Activated CD4-positive, alpha-beta T cell treated with anti-CD3 and anti-CD28 coated beads for 48 hours (primary cell): Measurements from ENCODE around the gene NUP107.
A peak's percentile ranks its signal among the peaks of the same experiment; 100 is the strongest.

ENCODE experiments used
- DNase-seq: peaks from one replicate; pipeline ENCODE4 v3.0.0-alpha.2; 2020

Gene NUP107

GRCh38 chr12:68743356-68743755, 56.6 kb downstream of the NUP107 start:
- DNase-seq, result no peak

DNA sequence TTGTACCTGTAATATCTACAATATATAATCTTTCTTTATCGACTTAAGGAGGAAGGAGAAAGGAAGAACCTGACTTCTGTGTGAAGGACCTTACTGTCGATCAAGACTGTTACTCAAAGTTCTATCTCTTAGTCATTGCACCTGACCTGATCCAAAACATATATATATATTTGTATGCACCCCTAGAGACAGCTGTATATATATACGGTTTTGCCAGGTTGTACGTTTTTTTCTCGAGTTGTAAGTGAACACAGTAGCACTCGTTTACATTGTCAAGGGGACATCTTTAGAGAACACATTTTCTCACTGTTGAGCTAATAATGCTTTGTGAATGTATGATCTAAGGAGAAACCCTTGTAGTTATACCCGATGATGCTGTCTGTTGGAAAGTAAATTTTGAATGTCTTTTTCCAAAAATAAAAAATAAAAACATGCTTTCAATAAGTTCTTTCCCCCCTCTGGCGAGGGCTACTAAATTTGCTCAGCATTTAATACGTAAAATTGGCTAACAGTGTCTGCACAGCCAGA, 58.7 kb downstream of the NUP107 start:
- DNase-seq, result no peak

DNA sequence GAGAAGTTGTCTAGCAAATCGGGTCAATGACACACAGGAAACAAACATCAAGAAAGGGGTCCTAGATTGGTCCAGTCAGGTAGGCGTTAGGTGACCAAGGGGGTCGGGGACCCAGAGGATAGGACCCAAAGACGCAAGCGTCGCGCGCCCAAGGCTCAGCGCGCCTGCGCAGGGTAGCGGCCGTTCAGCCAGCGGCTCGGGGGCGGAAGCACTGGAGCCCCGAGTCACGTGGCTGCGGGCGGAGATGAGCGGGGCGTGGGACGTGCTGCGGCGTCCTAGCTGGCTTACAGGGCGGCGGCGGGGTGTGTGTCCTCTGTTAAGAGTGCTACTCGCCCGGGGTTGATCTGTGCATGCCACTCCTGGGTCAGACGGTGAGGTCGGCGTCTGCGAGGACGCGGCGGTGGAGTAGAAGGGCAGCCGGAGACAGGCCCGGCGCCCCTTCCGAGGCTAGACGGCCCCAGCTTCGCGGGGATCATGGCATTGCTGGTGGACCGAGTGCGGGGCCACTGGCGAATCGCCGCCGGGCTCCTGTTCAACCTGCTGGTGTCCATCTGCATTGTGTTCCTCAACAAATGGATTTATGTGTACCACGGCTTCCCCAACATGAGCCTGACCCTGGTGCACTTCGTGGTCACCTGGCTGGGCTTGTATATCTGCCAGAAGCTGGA, 59.3 kb downstream of the NUP107 start, which contains the start of gene SLC35E3:
Gene SLC35E3 (plus strand): TSS at position 273 of the 668 bp plus-strand sequence. CDS start 202 bp downstream, at position 475.
- DNase-seq, result peak; percentile 95

- peak; percentile 39 for DNase-seq
These were observed 59.9 kb downstream of the NUP107 start for GRCh38 chr12:68746572-68747180.

GRCh38 chr12:68749443-68749842, 62.7 kb downstream of the NUP107 start:
- no peak for DNase-seq

- DNase-seq, result no peak
These were observed 63.1 kb downstream of the NUP107 start for GRCh38 chr12:68749861-68750260.

DNA sequence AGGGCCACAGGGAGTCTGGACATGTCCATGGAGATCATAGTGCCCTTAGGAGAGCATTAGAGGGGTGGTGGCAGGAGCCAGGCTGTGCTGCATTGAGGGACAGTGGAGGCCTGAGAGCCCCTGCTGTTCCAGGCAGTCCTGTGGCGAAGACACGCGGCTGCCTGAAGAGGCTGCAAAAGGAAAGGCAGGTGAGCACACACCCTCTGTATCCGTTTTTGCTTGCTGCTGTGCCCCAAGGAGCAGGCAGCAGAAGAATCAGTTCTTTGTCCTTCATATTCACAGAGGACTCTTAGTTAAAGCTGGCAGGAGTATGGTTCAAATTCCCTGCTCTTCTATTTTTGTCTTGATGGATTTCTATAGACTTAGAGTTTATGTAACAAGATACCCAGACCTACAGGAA, 63.7 kb downstream of the NUP107 start:
- no peak for DNase-seq

- DNase-seq, result no peak
These were observed 68.9 kb downstream of the NUP107 start for GRCh38 chr12:68755536-68756243.

GRCh38 chr12:68759852-68760251, 73.1 kb downstream of the NUP107 start:
- no peak for DNase-seq

- no peak for DNase-seq
These were observed 74.1 kb downstream of the NUP107 start for GRCh38 chr12:68760806-68761441.

DNA sequence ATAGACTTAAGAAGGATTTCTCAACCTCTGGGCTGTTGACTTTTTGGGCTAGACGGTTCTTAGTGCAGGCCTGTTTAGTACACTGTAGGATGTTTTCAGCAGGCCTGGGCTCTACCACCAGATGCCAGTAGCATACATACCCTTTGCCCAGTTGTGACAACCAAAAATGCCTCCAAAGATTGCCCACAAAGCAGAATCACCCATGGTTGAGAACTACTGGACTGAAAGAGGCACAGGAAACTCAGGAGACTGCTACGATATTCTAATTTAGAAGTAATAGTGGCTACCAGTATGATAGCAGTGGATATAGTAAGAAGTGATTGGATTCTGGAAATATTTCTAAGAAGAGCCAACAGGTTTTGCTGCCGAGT, 74.6 kb downstream of the NUP107 start:
- DNase-seq, result no peak

- DNase-seq, result no peak
These were observed 75.3 kb downstream of the NUP107 start for GRCh38 chr12:68761901-68762630.

- no peak for DNase-seq
These were observed 75.9 kb downstream of the NUP107 start for GRCh38 chr12:68762691-68763090.

DNA sequence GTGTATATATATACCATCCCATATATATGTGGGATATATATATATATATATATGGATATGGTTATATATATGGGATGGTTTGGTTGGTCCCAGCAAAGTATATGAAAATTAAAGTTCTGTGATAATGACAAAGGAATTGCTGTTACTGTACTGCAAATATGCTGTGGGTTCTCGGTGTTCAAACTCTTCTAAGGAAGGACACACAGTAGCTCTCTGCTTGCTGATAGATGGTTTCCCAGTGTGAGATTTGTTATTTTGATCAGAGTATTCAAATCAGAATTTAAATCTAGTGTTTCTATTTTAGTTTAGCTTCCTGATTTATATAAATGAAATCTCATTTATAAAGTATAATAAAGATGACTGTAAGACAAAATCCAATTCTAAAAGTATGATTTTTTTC, 78.9 kb downstream of the NUP107 start:
- no peak for DNase-seq

DNA sequence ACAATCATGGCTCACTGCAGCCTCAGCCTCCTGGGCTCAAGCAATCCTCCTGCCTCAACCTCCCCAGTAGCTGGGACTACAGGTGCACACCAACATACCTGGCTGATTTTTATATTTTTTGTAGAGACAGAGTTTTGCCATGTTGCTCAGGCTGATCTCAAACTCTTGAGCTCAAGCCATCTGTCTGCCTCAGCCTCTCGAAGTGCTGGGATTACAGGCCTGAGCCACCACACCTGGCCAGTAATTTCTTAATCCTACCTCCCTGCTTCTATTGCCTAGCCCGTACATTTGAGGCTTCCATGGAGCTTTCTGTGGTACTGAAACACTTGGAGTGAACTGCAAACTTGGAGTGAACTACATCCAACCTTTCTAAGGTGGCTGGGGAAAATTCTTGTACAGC, 79.9 kb downstream of the NUP107 start:
- no peak for DNase-seq

DNA sequence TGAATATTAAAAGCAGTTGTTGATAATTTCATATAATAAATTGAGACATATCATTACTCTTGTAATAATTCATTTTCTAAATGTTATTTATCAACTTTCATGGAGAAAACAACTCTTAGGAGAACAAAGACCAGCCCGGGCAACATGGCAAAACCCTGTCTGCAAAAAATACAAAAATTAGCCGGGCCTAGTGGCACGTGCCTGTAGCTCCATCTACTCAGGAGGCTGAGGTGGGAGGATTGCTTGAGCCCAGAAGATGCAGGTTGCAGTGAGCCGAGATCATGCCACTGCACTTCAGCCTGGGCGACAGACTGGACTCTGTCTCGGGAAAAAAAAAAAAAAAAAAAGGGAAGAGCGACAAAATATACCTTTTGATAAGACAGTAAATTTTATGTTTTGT, 80.4 kb downstream of the NUP107 start:
- DNase-seq, result no peak

- no peak for DNase-seq
These were observed 81.7 kb downstream of the NUP107 start for GRCh38 chr12:68768431-68768939.

- DNase-seq, result no peak
These were observed 83.2 kb downstream of the NUP107 start for GRCh38 chr12:68769941-68770340.

DNA sequence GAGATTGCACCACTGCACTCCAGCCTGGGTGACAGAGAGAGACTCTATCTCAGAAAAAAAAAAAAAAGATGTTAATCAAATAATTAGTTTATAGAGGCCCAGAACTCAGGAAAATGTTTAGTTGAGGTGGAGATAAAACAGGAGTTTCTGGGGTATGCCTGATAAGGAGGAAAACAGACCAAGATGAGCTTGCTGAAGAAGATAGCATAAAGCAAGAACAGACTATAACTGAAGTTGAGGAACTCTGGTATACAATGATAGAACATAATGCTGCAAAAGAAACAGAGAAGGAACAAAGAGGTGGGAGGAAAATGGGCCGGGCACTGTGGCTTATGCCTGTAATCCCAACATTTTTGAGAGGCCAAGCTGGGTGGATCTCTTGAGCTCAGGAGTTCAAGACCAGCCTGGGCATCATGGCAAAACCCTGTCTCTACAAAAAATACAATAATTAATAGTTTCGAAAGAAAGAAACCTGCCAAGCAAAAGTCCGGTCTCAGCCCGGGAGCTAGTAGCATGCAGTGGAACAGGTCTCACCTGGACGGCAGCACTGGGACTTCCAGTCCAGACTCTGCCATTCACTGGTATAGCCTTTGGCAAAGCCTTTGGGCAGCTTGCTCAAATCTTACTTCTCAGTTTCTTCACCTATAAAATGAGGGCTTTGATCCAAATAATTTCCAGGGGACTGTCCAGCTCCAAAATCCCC, 84.6 kb downstream of the NUP107 start:
- no peak for DNase-seq

DNA sequence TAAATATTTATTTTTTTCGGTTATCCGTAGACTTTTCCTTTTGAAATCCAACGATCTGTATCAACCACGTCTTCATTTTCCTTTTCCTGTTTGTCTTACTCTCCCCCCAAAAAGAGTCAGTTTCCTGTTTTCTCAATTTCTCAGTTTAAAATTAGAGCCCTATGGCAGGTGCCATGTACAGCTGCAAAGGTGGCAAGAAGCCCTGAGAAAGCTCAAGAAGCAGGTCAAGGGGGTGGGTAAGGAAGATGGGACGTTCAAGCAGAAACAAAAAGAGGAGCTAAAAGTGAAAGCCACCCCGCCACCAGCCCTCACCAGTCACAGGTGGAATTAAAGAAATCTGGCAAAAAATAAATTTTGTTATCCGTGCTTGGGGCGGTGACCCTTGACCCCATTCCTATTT, 85.9 kb downstream of the NUP107 start:
- DNase-seq, result no peak

DNA sequence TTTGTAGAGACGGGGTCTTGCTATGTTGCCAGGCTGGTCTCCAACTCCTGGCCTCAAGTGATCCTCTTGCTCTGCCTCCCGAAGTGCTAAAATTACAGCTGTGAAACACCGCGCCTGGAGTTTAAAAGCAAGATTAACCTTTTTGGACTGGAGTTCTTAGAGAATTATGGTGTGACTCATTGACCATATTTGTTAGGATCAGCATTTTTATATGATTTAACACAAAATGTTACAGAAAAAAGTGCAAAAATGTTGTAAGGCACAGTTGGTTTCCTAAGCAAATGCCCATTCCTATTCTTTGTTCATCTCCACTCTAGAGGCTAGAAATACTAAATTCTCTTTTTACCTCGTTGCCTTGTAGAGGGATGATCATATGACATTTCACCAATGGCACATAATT, 86.8 kb downstream of the NUP107 start:
- no peak for DNase-seq

- DNase-seq, result no peak
These were observed 88.4 kb downstream of the NUP107 start for GRCh38 chr12:68775121-68775630.
